H9 (cell line): ENCODE results near the gene IPO9. TPM values are rescaled to one million over a fixed set of nuclear protein-coding genes. Genes with fewer than 3 reads are reported as not detected.

Source experiments
- DNase-seq: peaks from one replicate; pipeline ENCODE4 v3.0.0-alpha.2; 2017
- H2AFZ ChIP-seq: one replicate; pipeline ENCODE4 v1.6.1; 2013; ENCODE audit warnings: mild to moderate bottlenecking, low read length, control low read depth, moderate library complexity
- H2AK5ac ChIP-seq: 2 replicates; pipeline ENCODE4 v1.6.1; 2013; ENCODE audit warnings: low read length, control low read depth, mixed read lengths; ENCODE audit not compliant: insufficient read length
- H2BK120ac ChIP-seq: one replicate; pipeline ENCODE4 v1.6.1; 2013; ENCODE audit warnings: low read depth, mild to moderate bottlenecking, low read length, control low read depth, inconsistent platforms; ENCODE audit not compliant: poor library complexity, severe bottlenecking
- H2BK12ac ChIP-seq: 2 replicates; pipeline ENCODE4 v1.6.1; 2013; ENCODE audit warnings: low read length, control low read depth, mixed read lengths, low read depth; ENCODE audit not compliant: insufficient read length
- H2BK15ac ChIP-seq: 2 replicates; pipeline ENCODE4 v1.6.1; 2013; ENCODE audit warnings: low read depth, low read length, control low read depth
- H2BK20ac ChIP-seq: one replicate; pipeline ENCODE4 v1.6.1; 2013; ENCODE audit warnings: low read depth, mild to moderate bottlenecking, low read length, control low read depth, inconsistent platforms; ENCODE audit not compliant: poor library complexity, severe bottlenecking
- H2BK5ac ChIP-seq: 2 replicates; pipeline ENCODE4 v1.6.1; 2013; ENCODE audit warnings: low read length, control low read depth, mixed read lengths; ENCODE audit not compliant: insufficient read length
- H3K14ac ChIP-seq: 2 replicates; pipeline ENCODE4 v1.6.1; 2013; ENCODE audit warnings: low read length, control low read depth; ENCODE audit not compliant: insufficient read depth
- H3K18ac ChIP-seq: 2 replicates; pipeline ENCODE4 v1.6.1; 2013; ENCODE audit warnings: low read depth, mild to moderate bottlenecking, mixed read lengths, low read length, control low read depth; ENCODE audit not compliant: insufficient read length
- H3K23ac ChIP-seq: 2 replicates; pipeline ENCODE4 v1.6.1; 2013; ENCODE audit warnings: low read length, control low read depth, mixed read lengths, low read depth; ENCODE audit not compliant: insufficient read length
- H3K23me2 ChIP-seq: 2 replicates; pipeline ENCODE4 v1.6.1; 2013; ENCODE audit warnings: low read depth, mild to moderate bottlenecking, mixed read lengths, low read length, control low read depth; ENCODE audit not compliant: insufficient read length, poor library complexity, severe bottlenecking
- H3K27ac ChIP-seq: 2 replicates; pipeline ENCODE4 v1.5.1; 2013; ENCODE audit warnings: low read length, control low read depth, mixed read lengths, low read depth; ENCODE audit not compliant: insufficient read length
- H3K27me3 ChIP-seq: 2 replicates; pipeline ENCODE4 v1.6.1; 2013; ENCODE audit warnings: low read length, control low read depth, inconsistent platforms; ENCODE audit not compliant: insufficient read depth
- H3K4ac ChIP-seq: 2 replicates; pipeline ENCODE4 v1.6.1; 2013; ENCODE audit warnings: low read depth, mild to moderate bottlenecking, control low read depth, inconsistent platforms, low read length, moderate library complexity
- H3K4me1 ChIP-seq: 2 replicates; pipeline ENCODE4 v1.6.1; 2013; ENCODE audit warnings: low read length, control low read depth, inconsistent platforms; ENCODE audit not compliant: insufficient read depth
- H3K4me2 ChIP-seq: 2 replicates; pipeline ENCODE4 v1.6.1; 2013; ENCODE audit warnings: low read length, control low read depth, mixed read lengths; ENCODE audit not compliant: insufficient read length, insufficient read depth
- H3K56ac ChIP-seq: 2 replicates; pipeline ENCODE4 v1.6.1; 2013; ENCODE audit warnings: low read depth, mild to moderate bottlenecking, mixed read lengths, low read length, control low read depth; ENCODE audit not compliant: insufficient read length
- H3K79me1 ChIP-seq: 2 replicates; pipeline ENCODE4 v1.6.1; 2013; ENCODE audit warnings: low read depth, mild to moderate bottlenecking, moderate library complexity, low read length, control low read depth, inconsistent platforms; ENCODE audit not compliant: insufficient read depth, poor library complexity, severe bottlenecking
- H3K79me2 ChIP-seq: 2 replicates; pipeline ENCODE4 v1.6.1; 2013; ENCODE audit warnings: low read length, control low read depth, inconsistent platforms; ENCODE audit not compliant: insufficient read depth
- H3K9ac ChIP-seq: 2 replicates; pipeline ENCODE4 v1.6.1; 2013; ENCODE audit warnings: low read length, control low read depth, mixed read lengths; ENCODE audit not compliant: insufficient read length; ENCODE audit errors: extremely low read depth
- H3K9me3 ChIP-seq: one replicate; pipeline ENCODE4 v1.6.1; 2013; ENCODE audit warnings: low read depth, low read length, inconsistent platforms; ENCODE audit not compliant: control insufficient read depth
- H3T11ph ChIP-seq: one replicate; pipeline ENCODE4 v1.6.1; 2013; ENCODE audit warnings: mild to moderate bottlenecking, low read length, control low read depth, inconsistent platforms
- H4K20me1 ChIP-seq: one replicate; pipeline ENCODE4 v1.6.1; 2013; ENCODE audit not compliant: control insufficient read depth, insufficient read length, insufficient read depth
- H4K5ac ChIP-seq: 2 replicates; pipeline ENCODE4 v1.6.1; 2013; ENCODE audit warnings: low read depth, mild to moderate bottlenecking, mixed read lengths, low read length, control low read depth; ENCODE audit not compliant: insufficient read length
- H4K8ac ChIP-seq: replicated peaks from 2 replicates; pipeline ENCODE4 v1.6.1; 2013; ENCODE audit warnings: low read length, control low read depth, mixed read lengths, low read depth; ENCODE audit not compliant: insufficient read length
- H4K91ac ChIP-seq: 2 replicates; pipeline ENCODE4 v1.6.1; 2013; ENCODE audit warnings: low read depth, mild to moderate bottlenecking, moderate library complexity, mixed read lengths, low read length, control low read depth; ENCODE audit not compliant: insufficient read length
- H3K27ac Mint-ChIP-seq, 3 experiments: 2 replicates in 2 of 3; 3 replicates in 1 of 3; pipeline ENCODE4 v1.8.0; 2020 to 2021; ENCODE audit warnings: mixed read lengths in 3 of 3, mild to moderate bottlenecking in 1 of 3, moderate library complexity in 1 of 3
- H3K27me3 Mint-ChIP-seq: 2 replicates; pipeline ENCODE4 v1.8.0; 2021; ENCODE audit warnings: low read depth, mild to moderate bottlenecking, moderate library complexity, mixed read lengths
- H3K36me3 Mint-ChIP-seq, 3 experiments: 2 replicates in 2 of 3; 3 replicates in 1 of 3; pipeline ENCODE4 v1.8.0; 2020 to 2021; ENCODE audit warnings: low read depth in 3 of 3, mixed read lengths in 3 of 3; ENCODE audit not compliant: insufficient read depth in 1 of 3
- H3K4me1 Mint-ChIP-seq, 2 experiments: 2 replicates each; pipeline ENCODE4 v1.8.0; 2020; ENCODE audit warnings: mixed read lengths in 2 of 2
- H3K4me3 Mint-ChIP-seq, 2 experiments: 2 replicates in 1 of 2; 3 replicates in 1 of 2; pipeline ENCODE4 v1.8.0; 2020 to 2021; ENCODE audit warnings: mild to moderate bottlenecking in 2 of 2, mixed read lengths in 2 of 2, moderate library complexity in 1 of 2
- H3K9me3 Mint-ChIP-seq, 2 experiments: 2 replicates in 1 of 2; 3 replicates in 1 of 2; pipeline ENCODE4 v1.8.0; 2020; ENCODE audit warnings: mild to moderate bottlenecking in 2 of 2, mixed read lengths in 2 of 2, moderate library complexity in 1 of 2
- WGBS: extraction: QIAGEN DNeasy Blood & Tissue Kit; methylation state at CpG from one replicate; pipeline ENCODE4 v1.1.7; 2013; ENCODE audit warnings: missing lambda C conversion rate, low lambda C conversion rate, mixed read lengths; ENCODE audit not compliant: insufficient read length; ENCODE audit errors: extremely low coverage; 5-methylcytosine and 5-hydroxymethylcytosine counted together
- total RNA-seq: library from RNA; stranded (reverse); gene quantifications from 2 replicates; pipeline ENCODE4 v1.2.1, GENCODE V29; 2021
- TF ChIP-seq, protein P1 (sequence below): fragments of 200-600 bp; sonication (generic); conservative IDR thresholded peaks from 3 replicates; pipeline ENCODE4 v1.8.0; 2021; ENCODE audit warnings: antibody characterized with exemption, mild to moderate bottlenecking

IPO9 gene
- total RNA-seq, 1 experiment from 2014 or later: 104 TPM

- WGBS: no CpG with 5 or more reads among the region's 5 CpGs
- H3K4me1 ChIP-seq: no peaks in the 10 kb centered on the region
- H3K27ac ChIP-seq: no peak overlapping the region
- no peaks in the 10 kb centered on the region for H3K9me3 ChIP-seq
- no peak overlapping the region for H3K23ac ChIP-seq
- no peak overlapping the region for H4K5ac ChIP-seq
- no peak overlapping the region for H3K14ac ChIP-seq
- no peaks in the 10 kb centered on the region for H3K4me1 Mint-ChIP-seq
- no peak overlapping the region for H2AK5ac ChIP-seq
- H3K4me3 Mint-ChIP-seq: no peak overlapping the region
- no peak overlapping the region for H4K8ac ChIP-seq
- H3K27ac Mint-ChIP-seq: no peak overlapping the region
- TF ChIP-seq, protein P1, sequence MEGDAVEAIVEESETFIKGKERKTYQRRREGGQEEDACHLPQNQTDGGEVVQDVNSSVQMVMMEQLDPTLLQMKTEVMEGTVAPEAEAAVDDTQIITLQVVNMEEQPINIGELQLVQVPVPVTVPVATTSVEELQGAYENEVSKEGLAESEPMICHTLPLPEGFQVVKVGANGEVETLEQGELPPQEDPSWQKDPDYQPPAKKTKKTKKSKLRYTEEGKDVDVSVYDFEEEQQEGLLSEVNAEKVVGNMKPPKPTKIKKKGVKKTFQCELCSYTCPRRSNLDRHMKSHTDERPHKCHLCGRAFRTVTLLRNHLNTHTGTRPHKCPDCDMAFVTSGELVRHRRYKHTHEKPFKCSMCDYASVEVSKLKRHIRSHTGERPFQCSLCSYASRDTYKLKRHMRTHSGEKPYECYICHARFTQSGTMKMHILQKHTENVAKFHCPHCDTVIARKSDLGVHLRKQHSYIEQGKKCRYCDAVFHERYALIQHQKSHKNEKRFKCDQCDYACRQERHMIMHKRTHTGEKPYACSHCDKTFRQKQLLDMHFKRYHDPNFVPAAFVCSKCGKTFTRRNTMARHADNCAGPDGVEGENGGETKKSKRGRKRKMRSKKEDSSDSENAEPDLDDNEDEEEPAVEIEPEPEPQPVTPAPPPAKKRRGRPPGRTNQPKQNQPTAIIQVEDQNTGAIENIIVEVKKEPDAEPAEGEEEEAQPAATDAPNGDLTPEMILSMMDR: no peak
- no peak for DNase-seq
- H3K79me2 ChIP-seq: no peaks in the 10 kb centered on the region
- no peak overlapping the region for H4K91ac ChIP-seq
- H3T11ph ChIP-seq: no peak overlapping the region
- H3K4me2 ChIP-seq: no peak overlapping the region
- no peaks in the 10 kb centered on the region for H3K79me1 ChIP-seq
- H2BK15ac ChIP-seq: no peak overlapping the region
- no peaks in the 10 kb centered on the region for H3K27me3 Mint-ChIP-seq
- no peak overlapping the region for H2BK5ac ChIP-seq
- H4K20me1 ChIP-seq: no peaks in the 10 kb centered on the region
- peaks cover 30 to 59% (median 54%) of the 10 kb centered on the region in 3 experiments; a peak in 6 of 7 replicates for H3K36me3 Mint-ChIP-seq
- H2BK120ac ChIP-seq: no peak overlapping the region
- H3K27me3 ChIP-seq: no peaks in the 10 kb centered on the region
- no peak overlapping the region for H3K4ac ChIP-seq
- no peak overlapping the region for H2BK12ac ChIP-seq
- H2BK20ac ChIP-seq: no peak overlapping the region
- H3K18ac ChIP-seq: no peak overlapping the region
- no peak overlapping the region for H3K9ac ChIP-seq
- H2AFZ ChIP-seq: no peak overlapping the region
- H3K9me3 Mint-ChIP-seq: no peaks in the 10 kb centered on the region
- H3K56ac ChIP-seq: no peak overlapping the region
- no peaks in the 10 kb centered on the region for H3K23me2 ChIP-seq
These were observed 9.8 kb upstream of the IPO9 start for GRCh38 chr1:201818971-201819750.
